GM18511 (cell line): ENCODE measurements around the gene FIBP.

Experiments used
- ATAC-seq: cut with Tn5 transposase; IDR thresholded peaks from one replicate; pipeline ENCODE4 v1.9.1; 2021; ENCODE audit warnings: mild to moderate bottlenecking, moderate library complexity; ENCODE audit not compliant: unreplicated experiment

Gene FIBP

GRCh38 chr11:65871811-65872548 is 16.3 kb downstream of the FIBP start:
- no peak for ATAC-seq

- ATAC-seq: no peak
These were observed 17.3 kb downstream of the FIBP start for GRCh38 chr11:65870706-65871681.

GRCh38 chr11:65870307-65870658 is 18.0 kb downstream of the FIBP start:
- no peak for ATAC-seq

GRCh38 chr11:65869643-65870306 is 18.5 kb downstream of the FIBP start:
- no peak for ATAC-seq

- no peak for ATAC-seq
These were observed 19.4 kb downstream of the FIBP start for GRCh38 chr11:65868907-65869306.

GRCh38 chr11:65868076-65868667 is 20.1 kb downstream of the FIBP start:
- ATAC-seq: no peak

DNA sequence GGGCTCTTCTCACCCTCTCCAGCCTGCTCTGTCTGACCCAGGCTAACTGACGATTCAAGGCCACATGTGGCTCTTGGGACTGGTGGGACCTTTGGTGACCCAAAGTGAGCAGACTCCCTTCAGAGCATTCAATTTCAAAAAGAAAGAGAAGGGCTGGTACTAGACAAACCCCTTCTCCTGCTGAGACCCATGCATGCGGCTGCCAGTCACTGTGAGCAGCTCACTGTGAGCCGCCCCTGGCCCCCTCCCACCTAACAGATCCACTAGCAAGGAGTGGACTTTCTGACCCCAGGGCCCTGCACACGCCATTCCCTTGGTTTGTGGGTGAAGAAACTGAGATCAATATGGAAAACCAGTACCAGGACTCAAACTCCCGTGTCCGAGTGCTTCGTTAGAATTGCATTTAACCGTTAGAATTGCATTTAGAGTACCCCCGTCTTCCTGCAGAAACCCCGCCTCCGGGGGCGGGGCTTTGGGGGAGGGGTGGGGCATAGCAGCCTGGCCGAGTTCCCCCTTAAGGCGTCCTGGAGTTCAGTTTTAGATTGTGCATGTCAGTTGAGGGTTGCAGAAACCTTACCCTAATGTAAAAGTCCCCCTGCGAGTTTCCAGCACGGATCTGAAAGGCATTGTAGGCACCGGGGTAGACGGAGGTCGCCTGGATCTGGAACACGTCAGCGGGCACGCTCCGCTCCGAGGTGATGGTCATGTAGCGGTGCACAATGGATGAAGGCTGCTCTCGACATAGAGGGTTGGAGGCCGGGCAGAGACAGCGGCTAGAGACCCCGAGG is 20.8 kb downstream of the FIBP start:
- ATAC-seq: no peak

GRCh38 chr11:65866509-65867283 is 21.6 kb downstream of the FIBP start:
- ATAC-seq: no peak

DNA sequence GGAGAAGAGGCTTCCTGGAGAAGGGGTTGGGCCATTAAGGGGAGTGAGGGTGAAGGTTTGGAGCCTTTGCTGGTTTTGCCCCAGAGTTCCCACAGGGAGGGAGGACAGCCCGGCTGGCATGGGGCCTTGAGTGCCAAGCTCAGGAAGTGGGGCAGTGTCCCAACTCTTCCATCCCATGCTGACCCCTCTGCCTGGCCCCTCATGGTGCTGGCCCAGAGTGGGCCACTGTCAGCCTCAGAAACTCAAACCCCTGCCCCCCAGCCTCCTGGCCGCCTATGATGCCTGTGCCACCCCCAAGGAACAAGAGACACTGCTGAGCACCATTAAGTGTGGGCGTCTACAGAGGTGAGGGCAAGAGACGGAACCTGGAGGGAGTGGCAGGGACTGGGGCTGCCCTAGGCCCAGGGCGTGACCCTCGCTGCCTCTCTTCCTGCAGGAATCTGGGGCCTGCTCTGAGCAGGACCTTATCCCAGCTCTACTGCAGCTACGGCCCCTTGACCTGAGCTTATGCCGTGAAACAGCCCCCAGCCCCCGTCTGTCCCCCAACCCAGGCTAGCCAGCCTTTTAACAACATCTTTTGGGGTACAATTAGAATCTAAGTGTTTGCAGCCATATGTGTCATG is 22.6 kb downstream of the FIBP start:
- no peak for ATAC-seq

GRCh38 chr11:65864706-65865471 is 23.4 kb downstream of the FIBP start:
- ATAC-seq: no peak

DNA sequence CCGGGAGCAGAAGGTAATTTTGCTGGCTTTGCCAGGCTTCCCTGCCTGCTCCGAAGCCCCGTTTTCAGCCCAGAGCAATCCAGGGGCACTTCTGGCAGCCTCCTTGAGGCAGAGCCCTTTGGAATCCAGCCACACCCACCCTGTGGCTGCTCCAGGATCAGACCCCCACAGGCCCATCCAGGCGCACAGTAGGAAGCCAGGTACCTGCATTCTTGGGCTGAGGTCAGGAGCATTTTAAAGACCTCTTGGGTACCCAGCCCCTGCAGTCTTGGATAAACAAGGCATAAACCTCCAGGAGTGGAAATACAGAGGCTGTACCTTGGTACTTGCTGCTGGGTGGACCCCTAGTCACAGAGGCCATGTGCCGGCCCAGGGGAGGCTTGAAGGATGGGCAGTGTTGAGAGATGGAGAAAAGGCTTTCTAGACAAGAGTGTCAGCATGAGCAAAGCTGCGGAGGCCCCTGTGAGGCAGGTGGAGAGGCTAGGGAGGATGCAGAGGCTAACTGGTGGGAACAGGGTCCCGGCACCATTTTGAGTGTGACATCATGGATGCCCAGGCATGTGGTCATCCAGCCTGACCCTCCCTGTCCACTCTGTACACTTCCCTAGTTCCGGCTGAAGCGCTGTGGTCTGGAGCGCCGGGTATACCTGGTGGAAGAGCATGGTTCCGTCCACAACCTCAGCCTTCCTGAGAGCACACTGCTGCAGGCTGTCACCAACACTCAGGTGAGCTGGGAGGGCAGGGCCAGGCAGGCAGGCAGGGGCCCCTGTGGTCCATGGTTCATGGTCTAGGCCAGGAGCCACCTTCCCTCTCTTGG is 24.2 kb downstream of the FIBP start:
- no peak for ATAC-seq

- no peak for ATAC-seq
These were observed 25.1 kb downstream of the FIBP start for GRCh38 chr11:65862941-65863888.

- ATAC-seq: no peak
These were observed 26.0 kb downstream of the FIBP start for GRCh38 chr11:65862191-65862735.

DNA sequence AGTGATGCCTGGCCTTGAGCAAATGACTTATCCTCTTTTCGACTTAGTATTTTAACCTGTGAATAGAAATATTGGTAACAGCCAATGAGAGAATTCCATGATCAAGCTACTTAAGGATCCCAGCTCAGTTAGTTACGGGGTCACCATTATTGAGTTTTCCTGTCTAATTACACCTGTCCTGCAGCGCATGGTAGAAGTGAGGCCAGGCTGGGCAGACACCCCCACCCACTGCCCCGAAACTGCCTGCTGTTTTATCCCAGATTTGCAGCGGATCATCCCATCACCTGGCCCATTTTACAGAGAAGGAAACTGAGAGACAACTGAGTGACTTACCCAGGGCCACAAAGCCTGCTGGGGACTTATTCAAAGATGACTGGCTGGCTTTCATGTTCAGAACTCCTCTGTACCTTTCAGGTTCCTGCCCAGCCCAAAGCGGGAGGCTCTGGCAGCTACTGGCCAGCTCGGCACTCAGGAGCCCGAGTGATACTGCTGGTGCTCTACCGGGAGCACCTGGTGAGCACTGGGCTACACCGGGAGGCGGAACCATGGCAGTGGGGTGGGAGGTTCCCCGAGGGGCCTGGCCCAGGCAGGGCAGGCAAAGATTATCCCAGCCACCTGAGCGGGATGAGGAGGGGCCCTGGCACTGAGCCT is 26.6 kb downstream of the FIBP start:
- no peak for ATAC-seq

DNA sequence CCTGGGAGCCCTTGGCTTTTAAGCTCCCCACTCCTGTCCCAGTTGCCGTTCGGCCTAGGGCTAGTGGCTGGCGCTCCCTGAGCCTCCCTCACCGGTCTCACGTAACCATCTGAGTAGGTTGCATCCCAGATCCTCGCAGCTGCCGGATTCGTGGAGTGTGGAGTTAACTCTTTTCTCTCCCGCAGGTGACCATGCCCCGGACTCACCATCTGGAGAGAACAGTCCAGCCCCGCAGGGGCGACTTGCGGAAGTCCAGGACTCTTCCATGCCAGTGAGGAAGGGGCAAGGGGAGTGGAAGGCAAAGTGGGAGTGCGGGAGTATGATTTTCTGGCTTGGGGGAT is 27.1 kb downstream of the FIBP start:
- ATAC-seq: no peak
